Measurements from ENCODE around the gene LPP. TPM values are rescaled to one million over a fixed set of nuclear protein-coding genes. Genes with fewer than 3 reads are reported as not detected.

LPP gene
- total RNA-seq, 2 donors from 2014 or later: 170 to 246 TPM

- Histone ChIP-seq H3K4me3 (no peak overlapping the region), H3K9ac (ENCODE audit: low read depth in 2 of 2, low read length in 2 of 2) (peak overlapping the region in 1 of 2 donors; percentile 54), H3K36me3 (no peaks in the 10 kb centered on the region), H3K27me3 (no peaks in the 10 kb centered on the region), H3K4me1 (peaks cover 18% of the 10 kb centered on the region), H3K27ac (peak overlapping the region; percentile 81), H3K9me3 (no peaks in the 10 kb centered on the region)
- intact Hi-C loops (cut with DNase I): no loop called here
- DNase-seq: peak; percentile 89
- no peak for TF ChIP-seq CTCF (IDR thresholded peaks at IDR 0.05)
Observed at GRCh38 chr3:188164248-188164687, 10.3 kb downstream of the LPP start.

GRCh38 chr3:188165596-188165995 lies 11.6 kb downstream of the LPP start:
- H3K27ac ChIP-seq: peak overlapping the region; percentile 81
- H3K36me3 ChIP-seq: no peaks in the 10 kb centered on the region
- no peak for DNase-seq
- H3K4me1 ChIP-seq: peaks cover 18% of the 10 kb centered on the region
- H3K9me3 ChIP-seq: no peaks in the 10 kb centered on the region
- TF ChIP-seq CTCF (IDR thresholded peaks at IDR 0.05): no peak
- H3K27me3 ChIP-seq: no peaks in the 10 kb centered on the region
- intact Hi-C loops (cut with DNase I): no loop called here
- no peak overlapping the region for H3K4me3 ChIP-seq
- H3K9ac ChIP-seq (ENCODE audit: low read depth in 2 of 2, low read length in 2 of 2): peak overlapping the region in 1 of 2 donors; percentile 71

- H3K27ac ChIP-seq: no peak overlapping the region
- H3K9me3 ChIP-seq: no peaks in the 10 kb centered on the region
- TF ChIP-seq CTCF (IDR thresholded peaks at IDR 0.05): no peak
- peak overlapping the region in 1 of 2 donors; percentile 19 for H3K9ac ChIP-seq (ENCODE audit: low read depth in 2 of 2, low read length in 2 of 2)
- no peaks in the 10 kb centered on the region for H3K27me3 ChIP-seq
- no peak for DNase-seq
- peaks cover 13% of the 10 kb centered on the region for H3K4me1 ChIP-seq
- no peaks in the 10 kb centered on the region for H3K36me3 ChIP-seq
- intact Hi-C loops (cut with DNase I): no loop called here
- no peak overlapping the region for H3K4me3 ChIP-seq
Observed at GRCh38 chr3:188166441-188166840, 12.5 kb downstream of the LPP start.

GRCh38 chr3:188168186-188168585 lies 14.2 kb downstream of the LPP start:
- no peak overlapping the region for H3K27ac ChIP-seq
- no peaks in the 10 kb centered on the region for H3K9me3 ChIP-seq
- no peak for DNase-seq
- TF ChIP-seq CTCF (IDR thresholded peaks at IDR 0.05): no peak
- peaks cover 9% of the 10 kb centered on the region for H3K4me1 ChIP-seq
- H3K27me3 ChIP-seq: no peaks in the 10 kb centered on the region
- intact Hi-C loops (cut with DNase I): no loop called here
- H3K36me3 ChIP-seq: no peaks in the 10 kb centered on the region
- H3K4me3 ChIP-seq: no peak overlapping the region
- no peak overlapping the region for H3K9ac ChIP-seq (ENCODE audit: low read depth in 2 of 2, low read length in 2 of 2)

GRCh38 chr3:188168648-188169047 lies 14.7 kb downstream of the LPP start:
- Histone ChIP-seq H3K9me3 (no peaks in the 10 kb centered on the region), H3K4me1 (peaks cover 9% of the 10 kb centered on the region), H3K27ac (no peak overlapping the region), H3K4me3 (no peak overlapping the region), H3K27me3 (no peaks in the 10 kb centered on the region), H3K9ac (ENCODE audit: low read depth in 2 of 2, low read length in 2 of 2) (no peak overlapping the region), H3K36me3 (no peaks in the 10 kb centered on the region)
- no peak for TF ChIP-seq CTCF (IDR thresholded peaks at IDR 0.05)
- no peak for DNase-seq
- intact Hi-C loops (cut with DNase I): no loop called here

Data from colonic mucosa (tissue), 4 donors.